ES-I3 (cell line): ENCODE measurements around the gene CYP26B1.

ENCODE experiments used
- H3K36me3 ChIP-seq: 2 replicates; pipeline ENCODE4 v1.6.1; 2013; ENCODE audit warnings: mild to moderate bottlenecking, low read length, control low read depth, moderate library complexity; ENCODE audit not compliant: insufficient read depth
- H3K4me1 ChIP-seq: 2 replicates; pipeline ENCODE4 v1.6.1; 2013; ENCODE audit warnings: mild to moderate bottlenecking, control low read depth, low read length; ENCODE audit not compliant: insufficient read depth
- H3K9ac ChIP-seq: 2 replicates; pipeline ENCODE4 v1.6.1; 2013; ENCODE audit warnings: low read depth, mild to moderate bottlenecking, low read length, moderate library complexity
- H3K9me3 ChIP-seq: 2 replicates; pipeline ENCODE4 v1.6.1; 2013; ENCODE audit warnings: mild to moderate bottlenecking, low read length, moderate library complexity; ENCODE audit not compliant: control insufficient read depth, insufficient read depth

The CYP26B1 gene

GRCh38 chr2:72106978-72107377, 40.7 kb downstream of the CYP26B1 start:
- Histone ChIP-seq H3K36me3 (no peaks in the 10 kb centered on the region), H3K9me3 (no peaks in the 10 kb centered on the region), H3K9ac (no peak overlapping the region), H3K4me1 (0 out of 2 replicates have a peak, but pooled peaks cover 4% of the 10 kb centered on the region)

DNA sequence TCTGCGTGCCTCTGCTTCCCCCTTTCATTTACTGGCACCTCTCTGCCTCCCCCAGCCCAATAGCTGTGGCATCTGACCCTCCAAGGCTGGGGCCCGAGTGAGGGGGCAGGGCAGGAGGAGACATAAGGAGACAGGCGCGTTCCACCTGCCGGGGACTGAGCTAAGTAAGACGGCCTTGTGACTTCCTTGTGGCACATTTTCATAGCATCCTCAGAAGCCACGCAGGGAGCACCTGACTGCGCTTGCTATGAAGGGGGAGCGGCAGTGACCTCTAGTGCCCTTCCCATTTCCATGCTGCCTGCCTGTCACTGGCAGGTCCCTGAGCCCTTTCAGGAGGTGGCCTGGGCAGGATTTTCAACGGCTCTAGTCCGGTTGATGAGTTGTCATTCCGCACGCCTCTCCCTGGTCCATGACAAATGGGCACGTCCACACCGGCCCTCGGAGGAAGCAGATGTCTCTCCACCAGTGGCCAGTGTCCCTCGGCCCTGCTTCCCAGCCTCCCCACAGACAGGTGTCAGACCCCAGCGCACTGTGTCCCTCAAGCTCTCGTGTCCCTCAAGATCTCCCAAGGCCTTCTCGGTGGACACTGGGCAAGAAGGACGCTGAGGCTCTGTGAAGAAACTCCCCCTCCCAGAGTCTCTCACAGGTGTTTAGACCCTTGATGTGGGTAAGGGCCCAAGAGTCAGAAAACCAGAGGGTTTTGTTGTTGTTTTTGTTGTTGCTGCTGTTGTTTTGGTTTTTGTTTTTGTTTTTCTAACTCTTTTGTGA, 42.7 kb downstream of the CYP26B1 start:
- H3K9ac ChIP-seq: no peak overlapping the region

GRCh38 chr2:72103690-72104089, 44.0 kb downstream of the CYP26B1 start:
- no peak overlapping the region for H3K9ac ChIP-seq
- H3K36me3 ChIP-seq: no peaks in the 10 kb centered on the region
- no peaks in the 10 kb centered on the region for H3K9me3 ChIP-seq
- 0 out of 2 replicates have a peak, but pooled peaks cover 4% of the 10 kb centered on the region for H3K4me1 ChIP-seq

More for the DNA sequence above, 42.7 kb downstream of the CYP26B1 start:
- Histone ChIP-seq H3K4me1 (0 out of 2 replicates have a peak, but pooled peaks cover 4% of the 10 kb centered on the region), H3K9me3 (no peaks in the 10 kb centered on the region), H3K36me3 (no peaks in the 10 kb centered on the region)

DNA sequence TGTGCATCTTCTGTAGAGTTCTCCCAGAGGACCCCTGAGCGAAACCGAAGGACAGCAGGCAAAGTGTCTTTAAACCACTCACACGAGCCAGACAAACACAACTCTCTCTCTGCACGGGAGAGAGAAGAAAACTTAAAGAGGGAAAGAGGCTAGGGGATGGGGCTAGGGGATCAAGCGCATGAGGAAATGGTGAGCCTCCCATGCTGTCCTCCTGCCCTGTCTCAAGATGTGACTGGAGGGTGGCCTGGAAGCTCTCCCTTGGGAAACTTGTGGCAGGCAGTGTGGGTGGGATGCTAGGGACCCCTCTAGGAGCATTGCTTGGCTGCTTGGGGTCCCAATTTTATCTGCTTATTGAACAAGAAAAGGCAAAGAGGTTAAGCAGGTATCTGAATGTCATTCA, 44.5 kb downstream of the CYP26B1 start:
- Histone ChIP-seq H3K9ac (no peak overlapping the region), H3K36me3 (no peaks in the 10 kb centered on the region), H3K4me1 (0 out of 2 replicates have a peak, but pooled peaks cover 4% of the 10 kb centered on the region), H3K9me3 (no peaks in the 10 kb centered on the region)

DNA sequence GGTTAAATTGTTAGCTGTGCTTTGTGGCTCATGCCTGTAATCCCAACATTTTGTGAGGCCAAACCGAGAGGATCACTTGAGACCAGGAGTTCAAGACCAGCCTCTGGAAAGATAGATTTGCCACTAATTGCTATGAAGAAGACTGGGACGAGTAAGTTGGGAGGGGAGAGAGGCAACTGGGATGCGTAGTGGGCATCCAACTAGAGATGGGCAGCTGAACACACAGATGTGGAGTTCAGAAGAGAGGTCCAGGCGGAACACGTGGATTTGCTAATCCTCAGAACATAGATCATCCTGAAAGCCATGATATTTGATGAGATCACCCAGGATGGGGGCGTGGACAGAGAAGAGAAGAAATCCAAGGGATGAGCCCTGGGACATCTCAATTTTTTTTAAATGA, 48.7 kb downstream of the CYP26B1 start:
- Histone ChIP-seq H3K9ac (no peak overlapping the region), H3K4me1 (no peaks in the 10 kb centered on the region), H3K9me3 (no peaks in the 10 kb centered on the region)

GRCh38 chr2:72097276-72097675, 50.4 kb downstream of the CYP26B1 start:
- H3K9ac ChIP-seq: no peak overlapping the region
- H3K9me3 ChIP-seq: no peaks in the 10 kb centered on the region
- no peaks in the 10 kb centered on the region for H3K4me1 ChIP-seq
- no peaks in the 10 kb centered on the region for H3K36me3 ChIP-seq

More for the DNA sequence above, 48.7 kb downstream of the CYP26B1 start:
- no peaks in the 10 kb centered on the region for H3K36me3 ChIP-seq

GRCh38 chr2:72096181-72096580, 51.5 kb downstream of the CYP26B1 start:
- H3K36me3 ChIP-seq: no peaks in the 10 kb centered on the region
- H3K9me3 ChIP-seq: no peaks in the 10 kb centered on the region
- H3K4me1 ChIP-seq: no peaks in the 10 kb centered on the region
- no peak overlapping the region for H3K9ac ChIP-seq

- Histone ChIP-seq H3K4me1 (no peaks in the 10 kb centered on the region), H3K36me3 (no peaks in the 10 kb centered on the region)
Measured at GRCh38 chr2:72095364-72095763, 52.3 kb downstream of the CYP26B1 start.

DNA sequence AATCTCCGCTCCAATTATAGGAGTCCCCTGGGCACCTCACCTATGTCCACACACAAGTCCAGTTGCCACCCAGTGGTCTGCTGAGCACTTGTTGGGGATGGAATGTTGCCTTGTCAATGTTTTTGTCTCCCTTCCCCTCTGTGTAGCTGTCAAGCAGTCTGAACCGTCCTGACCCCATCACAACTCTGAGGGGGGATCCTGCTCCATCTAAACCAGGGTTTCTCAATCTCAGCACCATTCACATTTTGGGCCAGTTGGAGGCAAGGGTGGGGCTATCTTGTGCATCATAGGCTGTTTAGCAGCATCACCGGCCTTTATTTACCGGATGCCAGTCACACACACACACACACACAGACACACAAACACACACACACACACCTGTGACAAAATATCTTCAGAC, 53.0 kb downstream of the CYP26B1 start:
- H3K9ac ChIP-seq: no peak overlapping the region
- H3K4me1 ChIP-seq: no peaks in the 10 kb centered on the region

More at GRCh38 chr2:72095364-72095763, 52.3 kb downstream of the CYP26B1 start:
- H3K9me3 ChIP-seq: no peaks in the 10 kb centered on the region
- no peak overlapping the region for H3K9ac ChIP-seq

GRCh38 chr2:72092111-72092510, 55.6 kb downstream of the CYP26B1 start:
- Histone ChIP-seq H3K36me3 (no peaks in the 10 kb centered on the region), H3K9me3 (no peaks in the 10 kb centered on the region), H3K9ac (no peak overlapping the region), H3K4me1 (no peaks in the 10 kb centered on the region)

More for the DNA sequence above, 53.0 kb downstream of the CYP26B1 start:
- H3K9me3 ChIP-seq: no peaks in the 10 kb centered on the region
- H3K36me3 ChIP-seq: no peaks in the 10 kb centered on the region

DNA sequence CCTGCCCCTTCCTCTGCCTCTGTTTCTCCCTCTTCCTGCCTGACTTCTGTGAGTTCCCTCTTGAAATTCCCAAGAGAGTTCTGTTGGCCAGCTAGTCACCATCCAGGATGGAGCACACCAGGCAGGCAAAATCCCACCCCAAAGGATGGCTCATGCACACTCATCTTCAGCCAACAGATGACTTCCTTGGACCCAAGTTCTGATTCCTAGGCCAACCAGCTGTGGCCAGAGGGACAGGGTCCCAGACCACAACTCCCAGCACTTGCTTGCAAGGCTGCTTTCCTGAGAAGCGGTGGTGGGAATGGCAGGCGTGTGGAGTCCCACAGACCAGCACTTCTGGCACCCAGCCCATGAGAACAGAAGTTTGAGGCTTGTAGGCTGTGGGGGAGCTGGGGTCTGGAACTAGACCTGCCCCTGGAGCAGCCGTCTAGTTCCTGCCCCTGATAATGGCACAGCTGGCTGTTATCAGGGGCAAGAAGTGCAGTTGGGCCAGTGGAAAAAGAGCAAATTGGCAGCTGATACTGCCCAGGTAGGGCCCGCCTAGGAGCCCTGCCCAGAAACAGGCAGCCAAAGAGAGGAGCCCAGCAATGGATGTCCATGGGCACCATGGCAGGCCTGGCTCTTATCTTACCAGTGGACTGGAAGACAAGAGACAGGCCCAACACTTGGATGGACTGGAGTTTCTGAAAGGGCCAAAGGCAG, 56.7 kb downstream of the CYP26B1 start:
- Histone ChIP-seq H3K9ac (no peak overlapping the region), H3K9me3 (no peaks in the 10 kb centered on the region), H3K36me3 (no peaks in the 10 kb centered on the region), H3K4me1 (no peaks in the 10 kb centered on the region)

DNA sequence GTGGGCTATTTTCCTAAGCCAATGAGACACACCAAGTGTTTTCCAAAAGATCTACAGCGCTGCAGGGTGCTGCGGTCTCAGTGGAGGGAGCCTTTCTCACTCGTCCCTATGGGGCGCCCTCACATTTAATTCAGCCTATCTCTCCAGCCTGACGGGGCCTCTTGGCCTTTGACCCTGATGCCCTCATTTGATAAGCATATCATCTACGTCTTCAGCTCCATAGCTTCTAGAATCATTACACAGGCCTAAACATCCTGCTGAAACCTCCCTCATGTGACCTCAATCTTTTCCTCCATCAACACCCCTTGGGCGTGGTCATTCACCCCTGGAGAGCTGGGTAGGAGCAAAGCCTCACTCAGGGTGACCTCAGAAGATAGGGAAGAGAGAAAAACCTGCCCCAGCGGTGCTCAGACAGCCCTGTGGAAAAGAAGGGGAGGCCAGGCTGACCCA, 57.4 kb downstream of the CYP26B1 start:
- H3K9ac ChIP-seq: no peak overlapping the region
- no peaks in the 10 kb centered on the region for H3K9me3 ChIP-seq
- H3K4me1 ChIP-seq: no peaks in the 10 kb centered on the region
- no peaks in the 10 kb centered on the region; the same call in 1 of the 2 replicates for H3K36me3 ChIP-seq

- Histone ChIP-seq H3K9ac (no peak overlapping the region), H3K36me3 (no peaks in the 10 kb centered on the region; the same call in 1 of the 2 replicates), H3K9me3 (no peaks in the 10 kb centered on the region), H3K4me1 (no peaks in the 10 kb centered on the region)
Measured at GRCh38 chr2:72089537-72089936, 58.1 kb downstream of the CYP26B1 start.

GRCh38 chr2:72089028-72089427, 58.6 kb downstream of the CYP26B1 start:
- no peaks in the 10 kb centered on the region for H3K9me3 ChIP-seq
- H3K9ac ChIP-seq: no peak overlapping the region
- H3K4me1 ChIP-seq: no peaks in the 10 kb centered on the region
- no peaks in the 10 kb centered on the region; the same call in 1 of the 2 replicates for H3K36me3 ChIP-seq
